IMR-90 (cell line): Measurements from ENCODE around the gene DISP2. TPM values are rescaled to one million over a fixed set of nuclear protein-coding genes. Genes with fewer than 3 reads are reported as not detected.

ENCODE experiments used
- ATAC-seq: fragments of 200-7000 bp; cut with Tn5 transposase; 2 replicates; pipeline ENCODE4 v1.9.1; 2020; ENCODE audit warnings: low read depth, mild to moderate bottlenecking, moderate library complexity
- BruUV-seq: library from RNA; stranded (reverse); fragments of 400-500 nt; replicated peaks from 2 replicates; lab custom pipeline; 2021; lab: Mats Ljungman, UMichigan
- CTCF ChIA-PET: fragments of 300-600 bp; formaldehyde crosslinking; extraction: SDS; loops from one replicate; lab custom pipeline; 2021; ENCODE audit warnings: antibody characterized with exemption; lab: Yijun Ruan, JAX
- POLR2A ChIA-PET: fragments of 300-600 bp; sonication (Branson Sonifier 250); formaldehyde crosslinking; loops from one replicate; lab custom pipeline; 2022; ENCODE audit warnings: antibody characterized with exemption; ENCODE audit not compliant: unreplicated experiment; lab: Charles Lee
- DNase-seq: peaks from one replicate; pipeline ENCODE4 v3.0.0; 2013
- H2AFZ ChIP-seq: replicated peaks from 2 replicates; pipeline ENCODE3; 2013; ENCODE audit warnings: low read length, mild to moderate bottlenecking; ENCODE audit not compliant: poor library complexity
- H2AK5ac ChIP-seq: 2 replicates; pipeline ENCODE4 v1.6.1; 2013; ENCODE audit warnings: low read depth, low read length, inconsistent platforms
- H2AK9ac ChIP-seq: replicated peaks from 2 replicates; pipeline ENCODE3; 2013; ENCODE audit warnings: mild to moderate bottlenecking, low read depth, low read length, moderate library complexity; ENCODE audit not compliant: poor library complexity
- H2BK120ac ChIP-seq: 2 replicates; pipeline ENCODE4 v1.6.1; 2013; ENCODE audit warnings: low read depth, low read length, inconsistent platforms
- H2BK15ac ChIP-seq: 3 replicates; pipeline ENCODE4 v1.6.1; 2013; ENCODE audit warnings: low read depth, low read length, inconsistent platforms
- H2BK20ac ChIP-seq: 2 replicates; pipeline ENCODE4 v1.6.1; 2013; ENCODE audit warnings: low read depth, mild to moderate bottlenecking, inconsistent platforms, low read length, moderate library complexity
- H2BK5ac ChIP-seq: 2 replicates; pipeline ENCODE4 v1.6.1; 2013; ENCODE audit warnings: mild to moderate bottlenecking, low read depth, low read length, inconsistent platforms; ENCODE audit not compliant: poor library complexity, severe bottlenecking
- H3K14ac ChIP-seq: replicated peaks from 2 replicates; pipeline ENCODE4 v1.6.1; 2013; ENCODE audit warnings: low read depth, low read length, inconsistent platforms
- H3K18ac ChIP-seq: 2 replicates; pipeline ENCODE4 v1.6.1; 2013; ENCODE audit warnings: low read depth, low read length, control low read depth
- H3K23ac ChIP-seq: 2 replicates; pipeline ENCODE4 v1.6.1; 2013; ENCODE audit warnings: low read depth, low read length, inconsistent platforms
- H3K27ac ChIP-seq: 2 replicates; pipeline ENCODE4 v1.5.1; 2013; ENCODE audit warnings: mild to moderate bottlenecking, control low read depth, low read length; ENCODE audit not compliant: insufficient read depth
- H3K27me3 ChIP-seq: 2 replicates; pipeline ENCODE4 v1.6.1; 2013; ENCODE audit warnings: low read length; ENCODE audit not compliant: control insufficient read depth, insufficient read depth
- H3K36me3 ChIP-seq: 2 replicates; pipeline ENCODE4 v1.6.1; 2013; ENCODE audit warnings: low read length, mixed read lengths; ENCODE audit not compliant: control insufficient read depth, insufficient read depth
- H3K4ac ChIP-seq: 2 replicates; pipeline ENCODE4 v1.6.1; 2013; ENCODE audit warnings: low read depth, low read length, inconsistent platforms
- H3K4me1 ChIP-seq: 2 replicates; pipeline ENCODE4 v1.6.1; 2013; ENCODE audit warnings: low read length, mixed read lengths; ENCODE audit not compliant: control insufficient read depth, insufficient read depth
- H3K4me2 ChIP-seq: 2 replicates; pipeline ENCODE4 v1.6.1; 2013; ENCODE audit warnings: low read depth, mild to moderate bottlenecking, control low read depth, low read length, moderate library complexity
- H3K4me3 ChIP-seq: 2 replicates; pipeline ENCODE4 v1.5.1; 2013; ENCODE audit warnings: low read depth, mild to moderate bottlenecking, control low read depth, low read length, moderate library complexity; ENCODE audit not compliant: insufficient read depth
- H3K56ac ChIP-seq: 2 replicates; pipeline ENCODE4 v1.6.1; 2013; ENCODE audit warnings: low read length, inconsistent platforms; ENCODE audit not compliant: insufficient read depth; ENCODE audit errors: extremely low read depth
- H3K79me1 ChIP-seq, 2 experiments: 2 replicates each; pipeline ENCODE4 v1.6.1; 2013; ENCODE audit warnings: low read length in 2 of 2, inconsistent platforms in 1 of 2, low read depth in 1 of 2
- H3K9ac ChIP-seq: 2 replicates; pipeline ENCODE4 v1.6.1; 2013; ENCODE audit warnings: low read depth, low read length, control low read depth
- H3K9me1 ChIP-seq: 2 replicates; pipeline ENCODE4 v1.6.1; 2013; ENCODE audit warnings: low read length, inconsistent platforms; ENCODE audit not compliant: insufficient read depth
- H3K9me3 ChIP-seq: 2 replicates; pipeline ENCODE4 v1.6.1; 2013; ENCODE audit warnings: low read length; ENCODE audit not compliant: control insufficient read depth, insufficient read depth
- H4K20me1 ChIP-seq: 2 replicates; pipeline ENCODE4 v1.6.1; 2013; ENCODE audit warnings: low read length, inconsistent platforms; ENCODE audit not compliant: insufficient read depth
- H4K5ac ChIP-seq: 2 replicates; pipeline ENCODE4 v1.6.1; 2013; ENCODE audit warnings: mild to moderate bottlenecking, low read depth, low read length, control low read depth
- H4K8ac ChIP-seq, 2 experiments: 2 replicates each; pipeline ENCODE4 v1.6.1; 2013; ENCODE audit warnings: low read depth in 2 of 2, low read length in 2 of 2, control low read depth in 1 of 2, inconsistent platforms in 1 of 2
- H4K91ac ChIP-seq: 2 replicates; pipeline ENCODE4 v1.6.1; 2013; ENCODE audit warnings: low read depth, low read length, inconsistent platforms; ENCODE audit not compliant: insufficient read depth
- NFE2L2 ChIP-seq: fragments of 150-350 bp; IDR thresholded peaks from 2 replicates; pipeline ENCODE4 v1.6.1; 2016; ENCODE audit warnings: low read depth, mild to moderate bottlenecking, low read length
- WGBS, 2 experiments: methylation state at CpG; one replicate each; pipeline versions ENCODE4 v1.1.5 to v1.1.7; 2013; ENCODE audit warnings: missing lambda C conversion rate in 2 of 2; ENCODE audit not compliant: insufficient read length in 1 of 2; ENCODE audit errors: extremely low coverage in 2 of 2; 5-methylcytosine and 5-hydroxymethylcytosine counted together
- dilution Hi-C: fragments of 300-500 bp; cut with HindIII; formaldehyde crosslinking; loops from one replicate; pipeline ENCODE4 v1.14.3; 2018; ENCODE audit warnings: low sequenced_read_pairs; ENCODE audit not compliant: unreplicated experiment
- in situ Hi-C: fragments of 300-500 bp; cut with MboI; formaldehyde crosslinking; loops from 3 replicates; pipeline ENCODE4 v1.14.3; 2019; ENCODE audit warnings: low sequenced_read_pairs, inconsistent platforms, mixed read lengths
- intact Hi-C: fragments of 100-400 bp; cut with micrococcal nuclease; formaldehyde crosslinking; loops from 2 replicates; pipeline ENCODE4 v1.10.0; 2022
- polyA plus RNA-seq, 3 experiments: library from polyadenylated mRNA; depleted of rRNA; stranded (reverse); fragments of >200 nt; gene quantifications; 2 replicates each; pipeline ENCODE4 v1.2.3, GENCODE V29; 2012; ENCODE audit warnings: low replicate concordance in 1 of 3
- total RNA-seq: library from RNA; depleted of rRNA; stranded (reverse); fragments of >200 nt; gene quantifications from 2 replicates; pipeline ENCODE4 v1.2.3, GENCODE V29; 2012

Gene DISP2
- total and polyA plus RNA-seq, 2 of the 4 experiments (the other 2 are of a cell fraction): 0.34 to 0.36 TPM

DNA sequence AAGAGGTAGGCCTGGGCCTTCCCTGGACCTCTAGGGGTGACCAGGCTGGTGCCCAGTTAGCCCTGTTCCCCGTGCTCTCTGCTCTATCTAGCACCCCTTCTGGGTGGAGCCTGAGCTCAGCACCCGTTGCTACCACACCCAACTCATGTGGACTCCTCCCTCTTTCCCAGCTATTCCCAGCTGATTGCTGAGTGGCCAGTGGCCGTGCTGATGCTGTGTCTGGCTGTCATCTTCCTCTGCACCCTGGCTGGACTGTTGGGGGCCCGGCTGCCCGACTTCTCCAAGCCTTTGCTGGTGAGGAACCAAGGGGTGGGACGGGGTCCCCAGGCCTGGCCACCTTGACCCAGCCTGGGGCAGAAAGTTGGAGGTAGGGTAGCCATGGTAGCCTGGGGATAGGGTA lies 6.2 kb downstream of the DISP2 start:
- Histone ChIP-seq H3K79me1 (no peaks in the 10 kb centered on the region), H3K4ac (no peak overlapping the region), H2AK9ac (no peak overlapping the region), H3K27ac (no peak overlapping the region), H4K5ac (no peak overlapping the region), H3K9me3 (no peaks in the 10 kb centered on the region), H4K20me1 (no peaks in the 10 kb centered on the region), H3K27me3 (peaks cover 20% of the 10 kb centered on the region), H2BK20ac (no peak overlapping the region), H3K56ac (no peak overlapping the region), H2AK5ac (no peak overlapping the region), H3K4me1 (peaks cover 2% of the 10 kb centered on the region; the same call in 1 of the 2 replicates), H2BK120ac (no peak overlapping the region), H2AFZ (no peak overlapping the region), H3K4me2 (no peak overlapping the region), H3K18ac (no peak overlapping the region), H3K36me3 (no peaks in the 10 kb centered on the region), H4K91ac (no peak overlapping the region), H3K14ac (no peak overlapping the region), H2BK15ac (no peak overlapping the region), H3K23ac (no peak overlapping the region), H4K8ac (no peak overlapping the region), H3K4me3 (no peak overlapping the region), H3K9ac (no peak overlapping the region), H2BK5ac (no peak overlapping the region), H3K9me1 (0 out of 2 replicates have a peak, but pooled peaks cover 3% of the 10 kb centered on the region)
- no TSS peak for BruUV-seq
- in situ Hi-C loops: no loop called here
- 100% methylated on average over 1 of the region's 6 CpGs; no CpG with 5 or more reads in 1 of the 2 experiments for WGBS, 2 experiments
- ATAC-seq (no peak), DNase-seq (no peak)
- intact Hi-C loops: no loop called here
- TF ChIP-seq NFE2L2: no peak
- ChIA-PET CTCF (interaction anchor here (1.3 kb wide), 1 partner anchor 20 kb away, joined by 5 read pairs; no protein-coding TSS in a partner anchor), POLR2A (interaction anchor here (0.6 kb wide), 1 partner anchor 427 kb away, joined by 3 read pairs; no protein-coding TSS in a partner anchor)
- dilution Hi-C loops: no loop called here
